H1 (cell line): ENCODE measurements around the gene SBF2.

ENCODE experiments used
- EGR1 ChIP-seq: IDR thresholded peaks from 2 replicates; pipeline ENCODE4 v1.6.1; 2011; ENCODE audit warnings: low read depth, low read length, borderline replicate concordance
- EZH2 ChIP-seq: fragments of 200-600 bp; sonication (generic); IDR thresholded peaks from 2 replicates; pipeline ENCODE4 v1.7.1; 2012; ENCODE audit warnings: low read depth, mild to moderate bottlenecking, moderate library complexity, low read length, inconsistent platforms; ENCODE audit not compliant: severe bottlenecking
- POLR2A ChIP-seq, 2 experiments: IDR thresholded peaks; 1 replicate in 1 of 2; 2 replicates in 1 of 2; pipeline ENCODE4 v1.6.1; 2011; ENCODE audit warnings: low read depth in 2 of 2, low read length in 2 of 2, mild to moderate bottlenecking in 2 of 2; ENCODE audit errors: control extremely low read depth in 1 of 2
- RAD21 ChIP-seq, 2 experiments: IDR thresholded peaks in 1 of 2; conservative IDR thresholded peaks in 1 of 2; 2 replicates each; pipeline ENCODE4 v1.6.1; 2011; ENCODE audit warnings: low read depth in 2 of 2, low read length in 2 of 2, improper control_type of control experiment in 1 of 2, inconsistent platforms in 1 of 2, mild to moderate bottlenecking in 1 of 2, moderate library complexity in 1 of 2
- RFX5 ChIP-seq: IDR thresholded peaks from 2 replicates; pipeline ENCODE4 v1.6.1; 2011; ENCODE audit warnings: low read depth, low read length, improper control_type of control experiment, borderline replicate concordance
- RNF2 ChIP-seq: fragments of 200-900, 300-1000 bp; sonication (generic); IDR thresholded peaks from 2 replicates; pipeline ENCODE4 v1.7.1; 2016; ENCODE audit warnings: borderline replicate concordance, low read depth, mild to moderate bottlenecking, antibody characterized with exemption, low read length; ENCODE audit not compliant: poor library complexity, severe bottlenecking; ENCODE audit errors: missing control alignments
- SP1 ChIP-seq: IDR thresholded peaks from 2 replicates; pipeline ENCODE4 v1.6.1; 2011; ENCODE audit warnings: low read depth, low read length
- SRF ChIP-seq: IDR thresholded peaks from 2 replicates; pipeline ENCODE4 v1.6.1; 2011; ENCODE audit warnings: mild to moderate bottlenecking, low read depth, low read length, moderate library complexity
- YY1 ChIP-seq: IDR thresholded peaks from 2 replicates; pipeline ENCODE4 v1.6.1; 2011; ENCODE audit warnings: low read depth, mild to moderate bottlenecking, low read length
- TF ChIP-seq, protein P1 (sequence below), 3 experiments: IDR thresholded peaks; 1 replicate in 2 of 3; 2 replicates in 1 of 3; pipeline versions ENCODE4 v1.5.1 to v1.6.1; 2011; ENCODE audit warnings: low read length in 3 of 3, mild to moderate bottlenecking in 3 of 3, inconsistent platforms in 2 of 3, low read depth in 1 of 3, moderate library complexity in 1 of 3; ENCODE audit not compliant: insufficient read depth in 1 of 3; ENCODE audit errors: control extremely low read depth in 1 of 3
- TF ChIP-seq, protein P2 (sequence below): IDR thresholded peaks from 2 replicates; pipeline ENCODE4 v1.6.1; 2012; ENCODE audit warnings: low read length, inconsistent platforms

DNA sequence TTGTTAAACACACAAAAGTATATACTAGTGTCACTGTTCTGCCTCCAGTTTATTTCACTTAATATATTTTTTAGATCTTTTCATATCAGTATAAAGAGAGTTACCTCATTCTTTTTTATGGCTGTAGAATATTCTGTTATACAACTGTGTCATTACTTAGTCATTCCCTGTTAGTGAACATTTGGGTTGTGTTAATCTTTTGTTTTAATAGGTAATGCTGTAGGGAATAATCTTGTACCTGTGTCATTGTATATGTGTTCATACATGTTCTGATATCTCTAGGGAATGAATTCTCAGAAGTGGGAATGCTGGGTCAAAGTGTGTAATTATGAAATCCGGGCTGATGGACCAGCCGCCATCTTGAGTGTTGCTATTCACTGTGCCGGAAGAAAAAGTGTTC, 558.8 kb downstream of the SBF2 start:
- TF ChIP-seq POLR2A (IDR thresholded peaks at IDR 0.05; ENCODE audit: control extremely low read depth in 1 of 2, low read depth in 2 of 2, low read length in 2 of 2) (no peak), RFX5 (no peak), EGR1 (no peak), RAD21 (IDR thresholded peaks at IDR 0.05 in 1 of 2, conservative IDR thresholded peaks at IDR 0.05 in 1 of 2; ENCODE audit: low read depth in 2 of 2, low read length in 2 of 2) (no peak), YY1 (no peak), RNF2 (no peak), EZH2 (no peak), SRF (no peak), SP1 (no peak)
- TF ChIP-seq, protein P1, sequence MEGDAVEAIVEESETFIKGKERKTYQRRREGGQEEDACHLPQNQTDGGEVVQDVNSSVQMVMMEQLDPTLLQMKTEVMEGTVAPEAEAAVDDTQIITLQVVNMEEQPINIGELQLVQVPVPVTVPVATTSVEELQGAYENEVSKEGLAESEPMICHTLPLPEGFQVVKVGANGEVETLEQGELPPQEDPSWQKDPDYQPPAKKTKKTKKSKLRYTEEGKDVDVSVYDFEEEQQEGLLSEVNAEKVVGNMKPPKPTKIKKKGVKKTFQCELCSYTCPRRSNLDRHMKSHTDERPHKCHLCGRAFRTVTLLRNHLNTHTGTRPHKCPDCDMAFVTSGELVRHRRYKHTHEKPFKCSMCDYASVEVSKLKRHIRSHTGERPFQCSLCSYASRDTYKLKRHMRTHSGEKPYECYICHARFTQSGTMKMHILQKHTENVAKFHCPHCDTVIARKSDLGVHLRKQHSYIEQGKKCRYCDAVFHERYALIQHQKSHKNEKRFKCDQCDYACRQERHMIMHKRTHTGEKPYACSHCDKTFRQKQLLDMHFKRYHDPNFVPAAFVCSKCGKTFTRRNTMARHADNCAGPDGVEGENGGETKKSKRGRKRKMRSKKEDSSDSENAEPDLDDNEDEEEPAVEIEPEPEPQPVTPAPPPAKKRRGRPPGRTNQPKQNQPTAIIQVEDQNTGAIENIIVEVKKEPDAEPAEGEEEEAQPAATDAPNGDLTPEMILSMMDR (IDR thresholded peaks at IDR 0.05; ENCODE audit: control extremely low read depth in 1 of 3, insufficient read depth in 1 of 3, low read depth in 1 of 3, low read length in 3 of 3), result no peak
- TF ChIP-seq, protein P2, sequence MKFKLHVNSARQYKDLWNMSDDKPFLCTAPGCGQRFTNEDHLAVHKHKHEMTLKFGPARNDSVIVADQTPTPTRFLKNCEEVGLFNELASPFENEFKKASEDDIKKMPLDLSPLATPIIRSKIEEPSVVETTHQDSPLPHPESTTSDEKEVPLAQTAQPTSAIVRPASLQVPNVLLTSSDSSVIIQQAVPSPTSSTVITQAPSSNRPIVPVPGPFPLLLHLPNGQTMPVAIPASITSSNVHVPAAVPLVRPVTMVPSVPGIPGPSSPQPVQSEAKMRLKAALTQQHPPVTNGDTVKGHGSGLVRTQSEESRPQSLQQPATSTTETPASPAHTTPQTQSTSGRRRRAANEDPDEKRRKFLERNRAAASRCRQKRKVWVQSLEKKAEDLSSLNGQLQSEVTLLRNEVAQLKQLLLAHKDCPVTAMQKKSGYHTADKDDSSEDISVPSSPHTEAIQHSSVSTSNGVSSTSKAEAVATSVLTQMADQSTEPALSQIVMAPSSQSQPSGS, result no peak
